ENCODE data around the gene RETREG3.

GRCh38 chr17:42537826-42538451, 71.2 kb downstream of the RETREG3 start:
- no peak for TF ChIP-seq CTCF (IDR thresholded peaks at IDR 0.05)
- TF ChIP-seq POLR2A (IDR thresholded peaks at IDR 0.05), result no peak
